ENCODE data around the gene SCMH1.

DNA sequence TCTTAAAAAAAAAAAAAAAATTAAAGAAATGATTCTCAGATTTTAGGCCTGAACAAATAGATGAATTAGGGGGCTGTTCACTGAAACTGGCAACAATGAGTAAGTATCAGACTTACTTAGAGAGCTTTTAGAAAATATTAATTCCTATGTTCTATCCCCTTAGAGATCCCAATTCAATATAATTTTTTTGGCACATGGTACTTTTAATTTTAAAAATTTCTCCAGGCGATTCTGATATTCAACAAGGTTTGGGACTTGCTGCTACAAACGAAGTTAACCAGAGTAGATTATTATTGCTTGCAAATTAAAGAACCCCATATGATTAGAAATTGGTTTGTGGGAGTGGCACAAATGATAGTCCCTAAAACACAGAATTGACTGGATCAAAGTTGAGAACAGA is 11.4 kb downstream of the SCMH1 start:
- TF ChIP-seq EGR2 (tag by site-specific recombination; IDR thresholded peaks at IDR 0.05; ENCODE audit: low read depth) (no peak), HOXD13 (CRISPR knock-in tag; IDR thresholded peaks at IDR 0.05; ENCODE audit: borderline replicate concordance) (no peak), BCL11A (tag by site-specific recombination; IDR thresholded peaks at IDR 0.05; ENCODE audit: low read depth) (no peak), ZNF768 (tag by site-specific recombination; IDR thresholded peaks at IDR 0.05) (no peak), ZNF274 (IDR thresholded peaks at IDR 0.05; ENCODE audit: low read length) (no peak), ZNF274 (tag by site-specific recombination; IDR thresholded peaks at IDR 0.05; ENCODE audit: borderline replicate concordance) (no peak), ZNF777 (tag by site-specific recombination; IDR thresholded peaks at IDR 0.05; ENCODE audit: borderline replicate concordance) (no peak), ZNF610 (tag by site-specific recombination; IDR thresholded peaks at IDR 0.05; ENCODE audit: borderline replicate concordance) (no peak), FEZF1 (tag by site-specific recombination; IDR thresholded peaks at IDR 0.05) (no peak), ZEB2 (tag by site-specific recombination; IDR thresholded peaks at IDR 0.05) (no peak)
- TF ChIP-seq, protein P1, sequence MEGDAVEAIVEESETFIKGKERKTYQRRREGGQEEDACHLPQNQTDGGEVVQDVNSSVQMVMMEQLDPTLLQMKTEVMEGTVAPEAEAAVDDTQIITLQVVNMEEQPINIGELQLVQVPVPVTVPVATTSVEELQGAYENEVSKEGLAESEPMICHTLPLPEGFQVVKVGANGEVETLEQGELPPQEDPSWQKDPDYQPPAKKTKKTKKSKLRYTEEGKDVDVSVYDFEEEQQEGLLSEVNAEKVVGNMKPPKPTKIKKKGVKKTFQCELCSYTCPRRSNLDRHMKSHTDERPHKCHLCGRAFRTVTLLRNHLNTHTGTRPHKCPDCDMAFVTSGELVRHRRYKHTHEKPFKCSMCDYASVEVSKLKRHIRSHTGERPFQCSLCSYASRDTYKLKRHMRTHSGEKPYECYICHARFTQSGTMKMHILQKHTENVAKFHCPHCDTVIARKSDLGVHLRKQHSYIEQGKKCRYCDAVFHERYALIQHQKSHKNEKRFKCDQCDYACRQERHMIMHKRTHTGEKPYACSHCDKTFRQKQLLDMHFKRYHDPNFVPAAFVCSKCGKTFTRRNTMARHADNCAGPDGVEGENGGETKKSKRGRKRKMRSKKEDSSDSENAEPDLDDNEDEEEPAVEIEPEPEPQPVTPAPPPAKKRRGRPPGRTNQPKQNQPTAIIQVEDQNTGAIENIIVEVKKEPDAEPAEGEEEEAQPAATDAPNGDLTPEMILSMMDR (tag by site-specific recombination; IDR thresholded peaks at IDR 0.05), result no peak
- TF ChIP-seq, protein P2, sequence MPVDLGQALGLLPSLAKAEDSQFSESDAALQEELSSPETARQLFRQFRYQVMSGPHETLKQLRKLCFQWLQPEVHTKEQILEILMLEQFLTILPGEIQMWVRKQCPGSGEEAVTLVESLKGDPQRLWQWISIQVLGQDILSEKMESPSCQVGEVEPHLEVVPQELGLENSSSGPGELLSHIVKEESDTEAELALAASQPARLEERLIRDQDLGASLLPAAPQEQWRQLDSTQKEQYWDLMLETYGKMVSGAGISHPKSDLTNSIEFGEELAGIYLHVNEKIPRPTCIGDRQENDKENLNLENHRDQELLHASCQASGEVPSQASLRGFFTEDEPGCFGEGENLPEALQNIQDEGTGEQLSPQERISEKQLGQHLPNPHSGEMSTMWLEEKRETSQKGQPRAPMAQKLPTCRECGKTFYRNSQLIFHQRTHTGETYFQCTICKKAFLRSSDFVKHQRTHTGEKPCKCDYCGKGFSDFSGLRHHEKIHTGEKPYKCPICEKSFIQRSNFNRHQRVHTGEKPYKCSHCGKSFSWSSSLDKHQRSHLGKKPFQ (tag by site-specific recombination; IDR thresholded peaks at IDR 0.05), result no peak
